ENCODE measurements around the gene FGR.

FGR gene

DNA sequence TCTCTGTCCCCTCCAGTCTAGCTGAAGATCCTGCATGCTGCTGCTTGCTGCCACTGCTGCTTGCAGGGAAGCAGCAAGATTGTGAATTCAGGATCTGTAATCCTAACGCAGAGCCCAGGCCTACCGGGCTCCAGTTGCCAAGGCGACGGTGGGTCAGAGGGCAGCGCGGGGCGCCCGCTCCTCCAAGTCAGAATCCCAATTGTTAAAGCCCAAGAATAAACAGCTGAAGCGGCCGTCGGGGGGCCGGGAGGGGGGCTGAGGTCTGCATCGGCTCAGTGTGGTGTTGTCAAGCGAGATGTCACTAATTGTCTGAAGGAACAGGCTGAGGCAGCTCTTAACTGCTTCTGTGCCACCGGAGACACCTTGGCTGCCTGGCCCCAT, 67.8 kb downstream of the FGR start:
- no peaks in the 10 kb centered on the region for H3K9me3 ChIP-seq (ENCODE audit: control insufficient read depth, insufficient read depth, low read length)
- peaks cover 5% of the 10 kb centered on the region; the same call in 1 of the 2 replicates for H3F3A ChIP-seq (ENCODE audit: control insufficient read depth, insufficient read depth)
- H3K27me3 ChIP-seq (ENCODE audit: control insufficient read depth, low read length), result peaks cover 10% of the 10 kb centered on the region; the same call in 1 of the 2 replicates
- no peak overlapping the region for H3K4me2 ChIP-seq (ENCODE audit: low read length)
- H3K36me3 ChIP-seq (ENCODE audit: control insufficient read depth, low read length), result no peaks in the 10 kb centered on the region
- H3K4me1 ChIP-seq (ENCODE audit: control insufficient read depth, low read length), result peaks cover 17% of the 10 kb centered on the region
- H3K27ac ChIP-seq (ENCODE audit: low read depth, low read length), result no peak overlapping the region
- H3K9me2 ChIP-seq (replicated peaks; ENCODE audit: control insufficient read depth, low read length), result no peaks in the 10 kb centered on the region
- TF ChIP-seq, protein P1, sequence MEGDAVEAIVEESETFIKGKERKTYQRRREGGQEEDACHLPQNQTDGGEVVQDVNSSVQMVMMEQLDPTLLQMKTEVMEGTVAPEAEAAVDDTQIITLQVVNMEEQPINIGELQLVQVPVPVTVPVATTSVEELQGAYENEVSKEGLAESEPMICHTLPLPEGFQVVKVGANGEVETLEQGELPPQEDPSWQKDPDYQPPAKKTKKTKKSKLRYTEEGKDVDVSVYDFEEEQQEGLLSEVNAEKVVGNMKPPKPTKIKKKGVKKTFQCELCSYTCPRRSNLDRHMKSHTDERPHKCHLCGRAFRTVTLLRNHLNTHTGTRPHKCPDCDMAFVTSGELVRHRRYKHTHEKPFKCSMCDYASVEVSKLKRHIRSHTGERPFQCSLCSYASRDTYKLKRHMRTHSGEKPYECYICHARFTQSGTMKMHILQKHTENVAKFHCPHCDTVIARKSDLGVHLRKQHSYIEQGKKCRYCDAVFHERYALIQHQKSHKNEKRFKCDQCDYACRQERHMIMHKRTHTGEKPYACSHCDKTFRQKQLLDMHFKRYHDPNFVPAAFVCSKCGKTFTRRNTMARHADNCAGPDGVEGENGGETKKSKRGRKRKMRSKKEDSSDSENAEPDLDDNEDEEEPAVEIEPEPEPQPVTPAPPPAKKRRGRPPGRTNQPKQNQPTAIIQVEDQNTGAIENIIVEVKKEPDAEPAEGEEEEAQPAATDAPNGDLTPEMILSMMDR (IDR thresholded peaks at IDR 0.05; ENCODE audit: low read depth, low read length, poor library complexity, severe bottlenecking), result no peak
- no peak for TF ChIP-seq EZH2phosphoT487 (IDR thresholded peaks at IDR 0.05; ENCODE audit: borderline replicate concordance, low read length)
- peaks cover 3% of the 10 kb centered on the region; the same call in 1 of the 2 replicates for H4K20me1 ChIP-seq (ENCODE audit: control insufficient read depth, insufficient read depth, low read depth, low read length)
- no peak overlapping the region for H3K4me3 ChIP-seq (ENCODE audit: low read length)
- H3K79me2 ChIP-seq (ENCODE audit: control insufficient read depth, low read length), result no peaks in the 10 kb centered on the region

DNA sequence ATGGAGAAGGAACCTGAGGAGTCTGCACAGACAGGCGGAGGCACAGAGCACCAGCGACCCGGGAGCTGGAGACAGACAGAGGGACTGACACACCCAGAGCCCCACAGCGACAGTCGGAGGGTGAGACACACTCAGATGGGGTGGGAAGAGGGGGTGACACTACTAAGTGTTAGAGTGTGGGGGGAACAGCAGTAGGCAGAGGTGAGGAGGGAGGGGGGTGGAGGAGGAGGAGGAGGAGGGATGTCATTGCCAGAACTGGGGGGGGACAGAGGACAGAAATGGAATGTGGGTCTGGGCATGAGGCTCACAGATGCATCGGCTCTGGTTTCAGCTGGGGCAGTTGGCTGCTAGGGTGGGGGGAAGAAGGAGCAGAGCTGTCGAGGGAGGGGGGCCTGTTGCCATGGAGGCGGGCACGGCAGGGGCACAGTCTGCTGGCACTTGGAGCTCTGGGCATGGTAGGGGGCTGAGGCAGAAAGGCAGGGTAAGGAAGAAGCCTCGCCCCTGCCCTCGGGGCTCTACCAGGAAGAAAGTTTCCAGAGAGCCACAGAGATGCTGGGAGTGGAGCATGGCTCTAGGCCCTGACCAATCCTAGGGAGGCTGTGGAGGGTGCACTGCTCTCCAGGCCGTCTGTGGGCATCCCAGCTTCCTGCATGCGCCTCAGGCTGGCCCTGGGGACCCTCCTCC, 68.4 kb downstream of the FGR start:
- Histone ChIP-seq H3K4me3 (ENCODE audit: low read length) (no peak overlapping the region), H3K27me3 (ENCODE audit: control insufficient read depth, low read length) (peaks cover 10% of the 10 kb centered on the region; the same call in 1 of the 2 replicates), H3K9me3 (ENCODE audit: control insufficient read depth, insufficient read depth, low read length) (no peaks in the 10 kb centered on the region), H3K4me1 (ENCODE audit: control insufficient read depth, low read length) (peaks cover 14% of the 10 kb centered on the region), H3K36me3 (ENCODE audit: control insufficient read depth, low read length) (no peaks in the 10 kb centered on the region), H3K27ac (ENCODE audit: low read depth, low read length) (no peak overlapping the region), H3F3A (ENCODE audit: control insufficient read depth, insufficient read depth) (peaks cover 5% of the 10 kb centered on the region; the same call in 1 of the 2 replicates), H4K20me1 (ENCODE audit: control insufficient read depth, insufficient read depth, low read depth, low read length) (peaks cover 3% of the 10 kb centered on the region; the same call in 1 of the 2 replicates), H3K4me2 (ENCODE audit: low read length) (no peak overlapping the region), H3K79me2 (ENCODE audit: control insufficient read depth, low read length) (no peaks in the 10 kb centered on the region), H3K9me2 (replicated peaks; ENCODE audit: control insufficient read depth, low read length) (no peaks in the 10 kb centered on the region)
- TF ChIP-seq, protein P1 (IDR thresholded peaks at IDR 0.05; ENCODE audit: low read depth, low read length, poor library complexity, severe bottlenecking), result no peak
- no peak for TF ChIP-seq EZH2phosphoT487 (IDR thresholded peaks at IDR 0.05; ENCODE audit: borderline replicate concordance, low read length)

DNA sequence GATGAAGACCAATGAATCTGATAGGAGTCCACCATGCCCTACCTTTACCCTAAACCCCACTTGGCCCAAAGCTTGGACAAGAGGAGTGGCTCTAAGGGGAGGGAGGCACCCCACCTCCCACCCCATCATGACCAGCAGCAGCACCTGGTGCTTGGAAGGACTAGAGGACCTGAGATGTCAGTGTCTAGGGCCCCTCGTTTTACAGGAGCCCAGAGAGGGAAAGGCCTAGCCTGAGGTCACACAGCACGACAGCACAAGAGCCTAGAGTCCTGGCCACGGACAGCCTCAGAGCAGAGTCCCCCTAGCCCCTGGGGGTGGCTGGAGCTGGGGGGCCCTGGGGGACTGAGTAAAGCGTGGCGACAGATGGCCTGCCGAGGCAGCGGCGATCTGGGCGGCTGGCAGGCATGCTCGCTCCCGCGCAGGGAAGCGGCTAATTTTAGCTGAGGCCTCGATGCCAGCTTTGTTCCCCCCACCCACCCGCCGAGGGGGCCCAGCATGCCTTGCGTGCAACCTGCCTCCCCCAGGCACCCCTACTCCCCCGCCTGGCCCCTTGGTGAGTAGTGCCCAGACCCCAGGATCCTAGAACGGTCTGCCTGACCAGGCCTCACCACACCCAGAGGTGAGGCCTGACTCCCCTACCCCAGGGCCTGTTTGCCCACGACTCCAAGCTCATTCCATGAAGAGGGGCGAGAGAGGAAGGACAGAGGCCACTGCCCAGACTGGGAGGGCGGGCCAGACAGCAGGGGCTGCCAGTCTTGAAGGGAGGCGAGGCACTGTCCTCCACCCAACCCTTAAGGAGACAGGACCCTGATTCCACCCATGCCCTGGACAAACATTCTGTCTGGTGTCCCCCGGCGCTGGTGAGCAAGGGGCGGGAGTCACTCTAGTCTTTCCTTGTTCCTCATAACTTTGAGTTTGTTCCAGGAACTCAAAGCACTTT, 70.0 kb downstream of the FGR start:
- no peak overlapping the region for H3K27ac ChIP-seq (ENCODE audit: low read depth, low read length)
- no peaks in the 10 kb centered on the region for H3K9me3 ChIP-seq (ENCODE audit: control insufficient read depth, insufficient read depth, low read length)
- H4K20me1 ChIP-seq (ENCODE audit: control insufficient read depth, insufficient read depth, low read depth, low read length), result peaks cover 3% of the 10 kb centered on the region; the same call in 1 of the 2 replicates
- peaks cover 14% of the 10 kb centered on the region for H3K4me1 ChIP-seq (ENCODE audit: control insufficient read depth, low read length)
- H3K79me2 ChIP-seq (ENCODE audit: control insufficient read depth, low read length), result no peaks in the 10 kb centered on the region
- no peaks in the 10 kb centered on the region for H3K9me2 ChIP-seq (replicated peaks; ENCODE audit: control insufficient read depth, low read length)
- TF ChIP-seq EZH2phosphoT487 (IDR thresholded peaks at IDR 0.05; ENCODE audit: borderline replicate concordance, low read length), result no peak
- TF ChIP-seq, protein P1 (IDR thresholded peaks at IDR 0.05; ENCODE audit: low read depth, low read length, poor library complexity, severe bottlenecking), result no peak
- H3K36me3 ChIP-seq (ENCODE audit: control insufficient read depth, low read length), result no peaks in the 10 kb centered on the region
- H3K4me3 ChIP-seq (ENCODE audit: low read length), result no peak overlapping the region
- peaks cover 5% of the 10 kb centered on the region; the same call in 1 of the 2 replicates for H3K27me3 ChIP-seq (ENCODE audit: control insufficient read depth, low read length)
- no peak overlapping the region for H3K4me2 ChIP-seq (ENCODE audit: low read length)
- H3F3A ChIP-seq (ENCODE audit: control insufficient read depth, insufficient read depth), result peaks cover 5% of the 10 kb centered on the region; the same call in 1 of the 2 replicates

All from DOHH2 (cell line).